ENCODE data around the gene WDR43. TPM values are rescaled to one million over a fixed set of nuclear protein-coding genes. Genes with fewer than 3 reads are reported as not detected.

Gene WDR43
- total and polyA plus RNA-seq, 2 experiments from 2014 or later: 101 to 140 TPM

DNA sequence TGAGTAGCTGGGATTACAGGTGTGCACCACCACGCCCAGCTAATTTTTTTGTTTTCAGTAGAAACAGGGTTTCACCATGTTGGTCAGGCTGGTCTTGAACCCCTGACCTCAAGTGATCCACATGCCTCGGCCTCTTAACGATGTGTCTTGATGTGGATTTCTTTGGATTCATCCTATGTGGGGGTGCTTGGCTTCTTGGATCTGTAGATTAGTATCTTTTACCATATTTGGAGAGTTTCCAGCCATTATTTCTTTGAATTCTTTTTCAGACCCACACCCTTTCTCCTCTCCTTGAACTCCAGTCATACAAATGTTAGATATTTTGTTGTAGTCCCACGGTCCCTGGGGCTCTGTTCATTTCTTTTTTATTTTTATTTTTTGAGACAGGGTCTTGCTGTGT is 79.8 kb downstream of the WDR43 start:
- Mint-ChIP-seq H3K4me3 (no peak overlapping the region), H3K4me1 (peaks cover 2% of the 10 kb centered on the region), H3K36me3 (ENCODE audit: low read depth) (no peaks in the 10 kb centered on the region)

More for the DNA sequence above, 79.8 kb downstream of the WDR43 start:
- H3K9me3 Mint-ChIP-seq: no peaks in the 10 kb centered on the region
- no peak overlapping the region for H3K4me3 ChIP-seq
- no peak overlapping the region for H3K4me2 ChIP-seq
- H3K9me2 ChIP-seq (ENCODE audit: insufficient read depth): no peaks in the 10 kb centered on the region
- no peaks in the 10 kb centered on the region for H3K79me2 ChIP-seq (replicated peaks; ENCODE audit: insufficient read depth)
- H3K27ac Mint-ChIP-seq: no peak overlapping the region
- H3K36me3 ChIP-seq (ENCODE audit: insufficient read depth): no peaks in the 10 kb centered on the region
- H3K27ac ChIP-seq (ENCODE audit: low read depth): no peak overlapping the region
- H3K4me1 ChIP-seq (ENCODE audit: insufficient read depth): no peaks in the 10 kb centered on the region
- no peak for DNase-seq (ENCODE audit: low spot score)
- no peak overlapping the region for H2AFZ ChIP-seq
- no peak for ATAC-seq
- peaks cover 12% of the 10 kb centered on the region for H3K27me3 Mint-ChIP-seq (ENCODE audit: insufficient read depth, low read depth, poor library complexity)
- H3F3A ChIP-seq (replicated peaks; ENCODE audit: low read depth): no peaks in the 10 kb centered on the region
- TF ChIP-seq EZH2 (IDR thresholded peaks at IDR 0.05; ENCODE audit: low read depth, unreplicated experiment) (no peak), ZNF462 (CRISPR knock-in tag; IDR thresholded peaks at IDR 0.05) (no peak), REST (IDR thresholded peaks at IDR 0.05; ENCODE audit: unreplicated experiment) (no peak), ZNF114 (CRISPR knock-in tag; IDR thresholded peaks at IDR 0.05) (no peak)
- no peaks in the 10 kb centered on the region for H4K20me1 ChIP-seq (replicated peaks; ENCODE audit: insufficient read depth)
- H3K27me3 ChIP-seq (ENCODE audit: insufficient read depth): no peaks in the 10 kb centered on the region

Data from GM23338 (cell line).